Neural progenitor cell (in vitro differentiated cells): ENCODE results near the gene DEDD2. TPM values are rescaled to one million over a fixed set of nuclear protein-coding genes. Genes with fewer than 3 reads are reported as not detected.
A peak's percentile ranks its signal among the peaks of the same experiment; 100 is the strongest.

Experiments
- DNase-seq: peaks from one replicate; pipeline ENCODE4 v3.0.0-alpha.2; 2016; ENCODE audit warnings: low spot score
- H2AFZ ChIP-seq: fragments of 200-600 bp; sonication (generic); replicated peaks from 2 replicates; pipeline ENCODE4 v1.6.1; 2016; ENCODE audit warnings: antibody characterized with exemption
- H3F3A ChIP-seq: fragments of 200-600 bp; sonication (generic); 2 replicates; pipeline ENCODE4 v1.6.1; 2016; ENCODE audit warnings: antibody characterized with exemption, low read depth
- H3K27ac ChIP-seq: fragments of 200-600 bp; sonication (generic); 2 replicates; pipeline ENCODE4 v1.5.1; 2016; ENCODE audit warnings: mild to moderate bottlenecking
- H3K27me3 ChIP-seq: fragments of 200-600 bp; sonication (generic); 2 replicates; pipeline ENCODE4 v1.6.1; 2016; ENCODE audit warnings: mild to moderate bottlenecking, moderate library complexity
- H3K36me3 ChIP-seq: fragments of 200-600 bp; sonication (generic); 2 replicates; pipeline ENCODE4 v1.5.1; 2016
- H3K4me1 ChIP-seq: fragments of 200-600 bp; sonication (generic); 2 replicates; pipeline ENCODE4 v1.6.1; 2016; ENCODE audit warnings: mixed run types
- H3K4me2 ChIP-seq: fragments of 200-600 bp; sonication (generic); 2 replicates; pipeline ENCODE4 v1.6.1; 2016
- H3K4me3 ChIP-seq: fragments of 200-600 bp; sonication (generic); 2 replicates; pipeline ENCODE4 v1.5.1; 2016
- H3K79me2 ChIP-seq: fragments of 200-600 bp; sonication (generic); 2 replicates; pipeline ENCODE4 v1.6.1; 2016; ENCODE audit warnings: low read depth
- H3K9ac ChIP-seq: fragments of 200-600 bp; sonication (generic); 2 replicates; pipeline ENCODE4 v1.6.1; 2016
- H3K9me3 ChIP-seq: fragments of 200-600 bp; sonication (generic); 2 replicates; pipeline ENCODE4 v1.5.1; 2016; ENCODE audit warnings: low read depth
- H4K20me1 ChIP-seq: fragments of 200-600 bp; sonication (generic); 2 replicates; pipeline ENCODE4 v1.6.1; 2016; ENCODE audit warnings: low read depth
- H3K27ac Mint-ChIP-seq: 3 replicates; pipeline ENCODE4 v1.8.0; 2021; ENCODE audit warnings: mixed read lengths
- H3K27me3 Mint-ChIP-seq: 2 replicates; pipeline ENCODE4 v1.8.0; 2022; ENCODE audit warnings: low read depth, mild to moderate bottlenecking, inconsistent platforms, moderate library complexity, mixed read lengths; ENCODE audit not compliant: insufficient read depth
- H3K36me3 Mint-ChIP-seq: 3 replicates; pipeline ENCODE4 v1.8.0; 2021; ENCODE audit warnings: mixed read lengths
- H3K4me1 Mint-ChIP-seq: 3 replicates; pipeline ENCODE4 v1.8.0; 2021; ENCODE audit warnings: mixed read lengths
- H3K4me3 Mint-ChIP-seq: 3 replicates; pipeline ENCODE4 v1.8.0; 2021; ENCODE audit warnings: mild to moderate bottlenecking, moderate library complexity, mixed read lengths
- H3K9me3 Mint-ChIP-seq: 3 replicates; pipeline ENCODE4 v1.8.0; 2020; ENCODE audit warnings: mixed read lengths
- EZH2 ChIP-seq: fragments of 200-600 bp; sonication (generic); IDR thresholded peaks from 2 replicates; pipeline ENCODE4 v1.6.1; 2017; ENCODE audit warnings: antibody characterized with exemption, mild to moderate bottlenecking, moderate library complexity
- EZH2phosphoT487 ChIP-seq: fragments of 200-600 bp; sonication (generic); IDR thresholded peaks from 2 replicates; pipeline ENCODE4 v1.6.1; 2017; ENCODE audit warnings: antibody characterized with exemption
- total RNA-seq: library from RNA; depleted of rRNA; stranded (reverse); fragments of >200 nt; gene quantifications from 2 replicates; pipeline ENCODE4 v1.2.3, GENCODE V29; 2015; ENCODE audit warnings: low replicate concordance
- TF ChIP-seq, protein P1 (sequence below): fragments of 200-600 bp; sonication (generic); IDR thresholded peaks from 2 replicates; pipeline ENCODE4 v1.5.1; 2017; ENCODE audit warnings: antibody characterized with exemption, mild to moderate bottlenecking

DEDD2 gene
- total RNA-seq, 1 donor from 2014 or later = 19.8 TPM

DNA sequence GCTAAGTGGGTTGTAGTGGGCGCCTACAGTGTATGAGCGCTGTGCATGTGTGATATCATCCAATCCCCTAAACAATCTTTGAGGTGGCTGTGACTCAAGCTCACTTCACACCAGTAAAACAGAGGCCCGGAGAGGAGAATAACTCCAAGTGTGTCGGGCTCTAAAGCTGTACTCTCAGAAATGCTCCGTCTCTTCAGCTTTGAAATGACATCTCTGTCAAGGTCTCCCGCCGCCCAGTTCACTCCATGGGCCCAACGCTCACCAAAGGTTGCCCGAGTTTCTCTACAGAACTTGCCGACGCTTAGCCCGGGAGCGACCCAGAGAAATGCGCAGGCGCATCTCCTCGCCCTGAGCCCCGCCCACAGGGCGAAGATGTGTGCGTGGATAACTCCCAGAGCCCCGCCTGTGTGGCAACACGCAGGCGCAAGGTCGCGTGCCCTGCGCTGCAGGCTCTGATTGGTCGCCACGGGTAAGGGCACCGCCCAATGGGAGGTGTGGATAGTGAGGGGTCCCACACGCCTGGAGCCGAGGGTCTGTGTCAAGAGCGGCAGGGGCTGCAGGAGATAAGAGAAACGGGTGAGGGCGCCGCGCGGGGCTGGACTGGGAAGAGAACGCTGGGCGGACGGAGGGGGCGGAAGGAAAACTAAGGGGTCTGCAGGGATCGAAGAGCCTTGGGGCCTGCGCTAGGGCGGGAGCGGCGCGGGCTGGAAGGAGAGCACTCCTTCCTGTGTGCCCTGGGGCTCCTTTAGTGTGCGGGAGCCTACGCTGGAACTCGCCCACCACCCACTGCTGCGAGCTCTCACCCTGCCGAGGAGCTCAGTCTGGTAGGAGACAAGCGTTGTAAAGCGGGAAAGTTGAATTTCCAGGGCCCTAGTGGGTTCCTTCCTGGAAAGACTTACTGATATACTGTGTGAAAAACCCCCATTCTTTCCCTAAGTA lies 2.6 kb upstream of the DEDD2 start, which contains the start of gene ZNF526:
Gene ZNF526, plus strand, starts transcription at position 501 of the 939 bp plus-strand sequence. CDS start 4,092 bp downstream, outside the sequence.
- Mint-ChIP-seq H3K27me3 (peaks cover 5% of the 10 kb centered on the region), H3K4me3 (peak within 1 kb of the TSS; percentile 96), H3K4me1 (peaks cover 36% of the 10 kb centered on the region), H3K9me3 (no peaks in the 10 kb centered on the region), H3K36me3 (peaks cover 10% of the 10 kb centered on the region), H3K27ac (peak within 1 kb of the TSS; percentile 88)
- Histone ChIP-seq H3K4me1 (peaks cover 28% of the 10 kb centered on the region), H3K27me3 (no peaks in the 10 kb centered on the region), H3K9me3 (no peaks in the 10 kb centered on the region), H4K20me1 (peaks cover 32% of the 10 kb centered on the region), H3K79me2 (peaks cover 60% of the 10 kb centered on the region), H3K27ac (peak within 1 kb of the TSS; percentile 57), H3K4me3 (peak within 1 kb of the TSS; percentile 66), H3K36me3 (no peaks in the 10 kb centered on the region), H3K9ac (peak within 1 kb of the TSS; percentile 76), H2AFZ (peak within 1 kb of the TSS; percentile 28), H3F3A (peaks cover 24% of the 10 kb centered on the region), H3K4me2 (peak within 1 kb of the TSS; percentile 93)
- no peak for TF ChIP-seq EZH2
- TF ChIP-seq, protein P1, sequence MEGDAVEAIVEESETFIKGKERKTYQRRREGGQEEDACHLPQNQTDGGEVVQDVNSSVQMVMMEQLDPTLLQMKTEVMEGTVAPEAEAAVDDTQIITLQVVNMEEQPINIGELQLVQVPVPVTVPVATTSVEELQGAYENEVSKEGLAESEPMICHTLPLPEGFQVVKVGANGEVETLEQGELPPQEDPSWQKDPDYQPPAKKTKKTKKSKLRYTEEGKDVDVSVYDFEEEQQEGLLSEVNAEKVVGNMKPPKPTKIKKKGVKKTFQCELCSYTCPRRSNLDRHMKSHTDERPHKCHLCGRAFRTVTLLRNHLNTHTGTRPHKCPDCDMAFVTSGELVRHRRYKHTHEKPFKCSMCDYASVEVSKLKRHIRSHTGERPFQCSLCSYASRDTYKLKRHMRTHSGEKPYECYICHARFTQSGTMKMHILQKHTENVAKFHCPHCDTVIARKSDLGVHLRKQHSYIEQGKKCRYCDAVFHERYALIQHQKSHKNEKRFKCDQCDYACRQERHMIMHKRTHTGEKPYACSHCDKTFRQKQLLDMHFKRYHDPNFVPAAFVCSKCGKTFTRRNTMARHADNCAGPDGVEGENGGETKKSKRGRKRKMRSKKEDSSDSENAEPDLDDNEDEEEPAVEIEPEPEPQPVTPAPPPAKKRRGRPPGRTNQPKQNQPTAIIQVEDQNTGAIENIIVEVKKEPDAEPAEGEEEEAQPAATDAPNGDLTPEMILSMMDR = peak; percentile 39
- DNase-seq = peak; percentile 100

DNA sequence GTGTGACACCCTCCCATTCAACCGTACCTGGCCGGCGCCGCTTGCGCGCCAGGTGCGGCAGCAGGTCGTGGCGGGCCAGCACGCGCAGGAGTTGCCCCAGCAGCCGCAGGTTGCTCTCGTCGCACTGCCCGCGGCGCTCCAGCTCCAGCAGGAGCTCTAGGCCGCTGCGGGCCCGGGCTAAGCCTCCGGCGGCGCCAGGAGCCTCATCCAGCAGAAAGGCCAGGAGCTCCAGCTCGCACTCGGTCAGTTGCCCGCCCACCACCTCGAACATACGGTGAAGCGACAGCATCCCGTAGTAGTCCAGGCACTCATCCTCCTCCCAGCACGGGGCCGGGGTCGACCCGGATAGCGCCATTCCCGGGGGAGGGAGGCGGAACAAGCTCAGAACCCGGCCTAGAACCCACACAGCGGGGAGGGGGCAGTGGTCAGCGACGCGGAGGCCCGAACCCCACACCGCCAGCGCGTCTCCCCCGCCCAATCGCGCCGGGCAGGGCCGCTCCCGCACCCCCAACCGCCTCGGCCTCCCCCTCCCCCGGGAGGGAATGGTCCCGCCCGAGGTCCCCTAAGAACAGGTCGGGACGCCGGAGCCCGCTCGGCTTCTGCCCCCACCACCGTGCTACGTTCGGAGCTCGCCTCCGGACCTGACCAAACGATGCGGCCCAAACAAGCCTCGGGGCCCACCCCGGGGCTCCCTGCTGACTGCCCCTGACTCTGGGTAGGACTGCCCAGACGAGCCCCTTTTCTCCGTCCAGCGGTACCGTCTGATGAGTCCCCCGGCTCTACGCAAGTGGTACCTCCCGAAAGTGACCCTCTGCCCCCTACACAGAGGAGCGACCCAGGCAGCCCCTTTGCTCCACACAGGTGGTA lies 591 bp downstream of the DEDD2 start:
- DNase-seq = peak; percentile 89
- TF ChIP-seq, protein P1 = no peak
- TF ChIP-seq EZH2phosphoT487 = no peak
- TF ChIP-seq EZH2 = no peak
- Histone ChIP-seq H3K4me1 (peaks cover 28% of the 10 kb centered on the region), H3K9me3 (no peaks in the 10 kb centered on the region), H4K20me1 (peaks cover 56% of the 10 kb centered on the region), H3K4me2 (peak overlapping the region; percentile 84), H3K36me3 (peaks cover 4% of the 10 kb centered on the region), H3K27ac (peak overlapping the region; percentile 89), H3K9ac (peak overlapping the region; percentile 62), H3F3A (peaks cover 24% of the 10 kb centered on the region), H3K79me2 (peaks cover 76% of the 10 kb centered on the region), H3K4me3 (peak overlapping the region; percentile 77), H2AFZ (peak overlapping the region; percentile 51), H3K27me3 (no peaks in the 10 kb centered on the region)
- Mint-ChIP-seq H3K4me3 (peak overlapping the region; percentile 96), H3K4me1 (peaks cover 36% of the 10 kb centered on the region), H3K27me3 (peaks cover 5% of the 10 kb centered on the region), H3K9me3 (no peaks in the 10 kb centered on the region), H3K36me3 (peaks cover 7% of the 10 kb centered on the region), H3K27ac (no peak overlapping the region)

DNA sequence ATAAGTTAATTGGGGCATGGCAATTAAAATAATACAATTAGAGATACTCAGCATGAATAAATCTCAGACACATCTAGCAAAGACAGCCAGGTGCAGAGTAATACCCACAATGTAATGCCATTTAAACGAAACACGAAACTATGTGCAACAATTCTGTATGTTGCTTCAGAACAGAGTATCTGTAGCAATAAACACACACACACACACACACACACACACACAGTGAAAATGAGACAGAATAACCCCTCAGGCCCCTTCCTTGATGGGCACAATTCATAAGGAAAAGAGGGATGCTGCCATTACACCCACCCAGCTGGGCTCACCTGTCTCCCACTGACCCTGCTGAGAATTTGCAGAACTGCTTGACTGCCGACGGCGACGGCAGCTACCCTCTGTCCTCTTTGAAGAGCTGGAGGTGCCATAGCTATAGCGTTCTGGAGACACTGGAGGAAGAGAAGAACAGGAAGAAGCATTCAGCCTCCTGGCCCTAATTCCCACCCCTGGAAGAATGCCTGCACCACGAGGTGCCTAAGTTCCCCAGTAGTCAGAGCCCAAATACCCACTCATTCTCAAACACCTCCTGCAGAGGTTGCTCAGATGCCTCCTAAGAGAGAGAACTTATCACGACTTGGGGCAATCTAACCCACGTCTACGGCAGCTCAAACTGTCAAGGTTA lies 2.5 kb downstream of the DEDD2 start:
- no peak overlapping the region for H3K4me3 ChIP-seq

More for the DNA sequence above, 2.5 kb downstream of the DEDD2 start:
- peaks cover 9% of the 10 kb centered on the region for H3K36me3 Mint-ChIP-seq
- no peak for TF ChIP-seq EZH2
- TF ChIP-seq, protein P1 = no peak
- no peak for TF ChIP-seq EZH2phosphoT487
- Histone ChIP-seq H4K20me1 (peaks cover 73% of the 10 kb centered on the region), H3F3A (peaks cover 16% of the 10 kb centered on the region), H2AFZ (no peak overlapping the region), H3K9ac (no peak overlapping the region), H3K79me2 (peaks cover 77% of the 10 kb centered on the region), H3K36me3 (peaks cover 4% of the 10 kb centered on the region), H3K27ac (no peak overlapping the region), H3K27me3 (no peaks in the 10 kb centered on the region), H3K4me1 (peaks cover 22% of the 10 kb centered on the region), H3K9me3 (no peaks in the 10 kb centered on the region), H3K4me2 (peak overlapping the region; percentile 84)
- H3K4me1 Mint-ChIP-seq = peaks cover 29% of the 10 kb centered on the region
- H3K27ac Mint-ChIP-seq = peak overlapping the region; percentile 53
- no peak for DNase-seq
- no peaks in the 10 kb centered on the region for H3K9me3 Mint-ChIP-seq
- peaks cover 3% of the 10 kb centered on the region for H3K27me3 Mint-ChIP-seq
- peak overlapping the region; percentile 96 for H3K4me3 Mint-ChIP-seq
